ENCODE data around the gene NOTCH1.

The NOTCH1 gene

DNA sequence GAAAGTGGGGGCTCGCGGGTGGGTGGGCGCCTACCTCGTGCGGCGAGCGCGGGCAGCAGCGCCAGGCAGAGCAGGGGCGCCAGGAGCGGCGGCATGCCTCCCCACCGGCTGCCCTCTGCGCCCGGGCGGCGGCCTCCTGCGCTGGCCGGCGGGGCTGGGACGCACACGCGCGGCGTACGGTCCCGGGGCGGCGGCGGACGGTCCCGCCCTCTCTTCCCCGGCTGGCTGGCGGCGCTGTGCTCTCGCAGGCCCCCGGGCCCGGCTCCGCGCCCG is 220 bp downstream of the NOTCH1 start:
- H3K9ac ChIP-seq (ENCODE audit: low read length): peak overlapping the region; percentile 81
- peak overlapping the region; percentile 70 for H3K27ac ChIP-seq (ENCODE audit: low read length)

DNA sequence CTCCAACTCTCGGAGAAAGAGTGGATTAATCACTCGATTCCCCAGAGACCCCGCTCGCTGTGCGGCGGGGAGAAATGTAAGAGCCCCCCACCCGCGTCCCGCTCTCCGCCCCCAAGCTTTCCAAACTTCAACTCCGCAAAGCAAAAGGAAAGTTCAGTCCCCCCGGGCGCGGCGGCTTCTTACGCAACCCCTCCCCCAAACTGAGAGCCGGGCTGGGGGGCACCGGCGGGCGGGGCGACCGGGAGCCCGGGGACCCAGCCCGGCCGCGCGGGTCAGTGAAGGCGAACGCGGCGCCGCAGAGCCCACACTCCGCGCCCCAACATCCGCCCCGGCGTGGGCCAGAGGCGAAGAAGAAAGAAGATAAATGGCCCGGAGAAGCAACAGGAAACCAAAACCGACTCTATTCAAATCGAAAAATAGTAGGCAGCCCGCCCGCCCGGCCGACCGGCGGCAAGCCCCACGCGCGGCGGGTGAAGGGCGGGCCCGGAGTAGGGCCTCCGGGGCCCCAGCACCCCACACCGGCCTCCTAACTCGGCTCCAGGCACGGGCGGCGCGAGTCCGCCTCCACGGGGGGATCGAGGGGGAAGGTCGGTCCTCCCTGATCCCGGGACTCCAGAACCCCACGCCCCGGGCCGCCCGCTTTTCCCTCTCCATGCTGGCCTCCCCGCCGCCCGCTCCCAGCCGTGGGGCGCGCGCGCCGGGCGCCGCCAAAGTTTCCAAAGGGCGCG is 720 bp downstream of the NOTCH1 start:
- peaks cover 41% of the 10 kb centered on the region for H3K4me1 ChIP-seq (ENCODE audit: low read length)
- peaks cover 50% of the 10 kb centered on the region for H3K79me2 ChIP-seq (ENCODE audit: low read length)
- H3K36me3 ChIP-seq (replicated peaks; ENCODE audit: low read depth, low read length): peaks cover 21% of the 10 kb centered on the region
- peaks cover 44% of the 10 kb centered on the region for H4K20me1 ChIP-seq (ENCODE audit: insufficient read depth, low read length)
- H3K9ac ChIP-seq (ENCODE audit: low read length): peak overlapping the region; percentile 81
- H2AFZ ChIP-seq (ENCODE audit: low read depth, low read length): no peak overlapping the region
- H3K27me3 ChIP-seq (ENCODE audit: low read depth, low read length): no peaks in the 10 kb centered on the region
- H3K9me3 ChIP-seq (ENCODE audit: insufficient read depth, low read length): no peaks in the 10 kb centered on the region
- TF ChIP-seq, protein P1, sequence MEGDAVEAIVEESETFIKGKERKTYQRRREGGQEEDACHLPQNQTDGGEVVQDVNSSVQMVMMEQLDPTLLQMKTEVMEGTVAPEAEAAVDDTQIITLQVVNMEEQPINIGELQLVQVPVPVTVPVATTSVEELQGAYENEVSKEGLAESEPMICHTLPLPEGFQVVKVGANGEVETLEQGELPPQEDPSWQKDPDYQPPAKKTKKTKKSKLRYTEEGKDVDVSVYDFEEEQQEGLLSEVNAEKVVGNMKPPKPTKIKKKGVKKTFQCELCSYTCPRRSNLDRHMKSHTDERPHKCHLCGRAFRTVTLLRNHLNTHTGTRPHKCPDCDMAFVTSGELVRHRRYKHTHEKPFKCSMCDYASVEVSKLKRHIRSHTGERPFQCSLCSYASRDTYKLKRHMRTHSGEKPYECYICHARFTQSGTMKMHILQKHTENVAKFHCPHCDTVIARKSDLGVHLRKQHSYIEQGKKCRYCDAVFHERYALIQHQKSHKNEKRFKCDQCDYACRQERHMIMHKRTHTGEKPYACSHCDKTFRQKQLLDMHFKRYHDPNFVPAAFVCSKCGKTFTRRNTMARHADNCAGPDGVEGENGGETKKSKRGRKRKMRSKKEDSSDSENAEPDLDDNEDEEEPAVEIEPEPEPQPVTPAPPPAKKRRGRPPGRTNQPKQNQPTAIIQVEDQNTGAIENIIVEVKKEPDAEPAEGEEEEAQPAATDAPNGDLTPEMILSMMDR (IDR thresholded peaks at IDR 0.05; ENCODE audit: low read depth, low read length): no peak
- TF ChIP-seq EZH2phosphoT487 (IDR thresholded peaks at IDR 0.05; ENCODE audit: low read depth): no peak
- peak overlapping the region; percentile 76 for H3K4me2 ChIP-seq (ENCODE audit: low read length)
- peak overlapping the region; percentile 86 for H3K4me3 ChIP-seq (ENCODE audit: low read length)
- peak overlapping the region; percentile 70 for H3K27ac ChIP-seq (ENCODE audit: low read length)

More for the DNA sequence above, 220 bp downstream of the NOTCH1 start:
- H3K9me3 ChIP-seq (ENCODE audit: insufficient read depth, low read length): no peaks in the 10 kb centered on the region
- peak overlapping the region; percentile 86 for H3K4me3 ChIP-seq (ENCODE audit: low read length)
- H3K4me1 ChIP-seq (ENCODE audit: low read length): peaks cover 41% of the 10 kb centered on the region
- no peak for TF ChIP-seq EZH2phosphoT487 (IDR thresholded peaks at IDR 0.05; ENCODE audit: low read depth)
- TF ChIP-seq, protein P1 (IDR thresholded peaks at IDR 0.05; ENCODE audit: low read depth, low read length): no peak
- no peak overlapping the region for H2AFZ ChIP-seq (ENCODE audit: low read depth, low read length)
- peaks cover 39% of the 10 kb centered on the region for H4K20me1 ChIP-seq (ENCODE audit: insufficient read depth, low read length)
- peaks cover 18% of the 10 kb centered on the region for H3K36me3 ChIP-seq (replicated peaks; ENCODE audit: low read depth, low read length)
- no peaks in the 10 kb centered on the region for H3K27me3 ChIP-seq (ENCODE audit: low read depth, low read length)
- H3K4me2 ChIP-seq (ENCODE audit: low read length): peak overlapping the region; percentile 76
- peaks cover 45% of the 10 kb centered on the region for H3K79me2 ChIP-seq (ENCODE audit: low read length)

DNA sequence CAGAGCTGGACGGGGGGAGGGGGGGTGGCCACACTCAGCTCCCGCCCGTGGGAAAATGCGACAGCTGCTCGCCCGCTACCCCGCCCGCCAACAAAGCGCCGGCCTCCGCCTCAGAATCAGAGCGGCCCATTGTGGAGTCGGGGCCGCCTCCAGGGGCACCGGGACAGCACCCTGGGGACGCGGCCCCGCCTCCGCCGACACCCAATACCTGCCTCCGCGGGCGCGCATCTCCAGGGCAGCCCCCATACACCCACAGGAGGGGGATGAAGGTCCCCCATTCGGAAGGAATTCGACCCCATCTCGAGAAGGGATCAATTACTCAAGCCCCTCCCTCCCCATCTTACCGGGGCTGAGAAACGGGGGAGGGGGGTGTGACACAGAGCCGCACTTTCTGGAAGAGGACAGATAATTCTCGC is 1.3 kb downstream of the NOTCH1 start:
- H4K20me1 ChIP-seq (ENCODE audit: insufficient read depth, low read length): peaks cover 50% of the 10 kb centered on the region
- H3K79me2 ChIP-seq (ENCODE audit: low read length): peaks cover 56% of the 10 kb centered on the region
- peaks cover 41% of the 10 kb centered on the region for H3K4me1 ChIP-seq (ENCODE audit: low read length)
- TF ChIP-seq, protein P1 (IDR thresholded peaks at IDR 0.05; ENCODE audit: low read depth, low read length): no peak
- no peak for TF ChIP-seq EZH2phosphoT487 (IDR thresholded peaks at IDR 0.05; ENCODE audit: low read depth)
- peaks cover 21% of the 10 kb centered on the region for H3K36me3 ChIP-seq (replicated peaks; ENCODE audit: low read depth, low read length)
- H3K4me2 ChIP-seq (ENCODE audit: low read length): peak overlapping the region; percentile 76
- no peaks in the 10 kb centered on the region for H3K27me3 ChIP-seq (ENCODE audit: low read depth, low read length)
- peak overlapping the region; percentile 81 for H3K9ac ChIP-seq (ENCODE audit: low read length)
- H3K4me3 ChIP-seq (ENCODE audit: low read length): peak overlapping the region; percentile 86
- no peaks in the 10 kb centered on the region for H3K9me3 ChIP-seq (ENCODE audit: insufficient read depth, low read length)
- H3K27ac ChIP-seq (ENCODE audit: low read length): peak overlapping the region; percentile 70
- H2AFZ ChIP-seq (ENCODE audit: low read depth, low read length): no peak overlapping the region

DNA sequence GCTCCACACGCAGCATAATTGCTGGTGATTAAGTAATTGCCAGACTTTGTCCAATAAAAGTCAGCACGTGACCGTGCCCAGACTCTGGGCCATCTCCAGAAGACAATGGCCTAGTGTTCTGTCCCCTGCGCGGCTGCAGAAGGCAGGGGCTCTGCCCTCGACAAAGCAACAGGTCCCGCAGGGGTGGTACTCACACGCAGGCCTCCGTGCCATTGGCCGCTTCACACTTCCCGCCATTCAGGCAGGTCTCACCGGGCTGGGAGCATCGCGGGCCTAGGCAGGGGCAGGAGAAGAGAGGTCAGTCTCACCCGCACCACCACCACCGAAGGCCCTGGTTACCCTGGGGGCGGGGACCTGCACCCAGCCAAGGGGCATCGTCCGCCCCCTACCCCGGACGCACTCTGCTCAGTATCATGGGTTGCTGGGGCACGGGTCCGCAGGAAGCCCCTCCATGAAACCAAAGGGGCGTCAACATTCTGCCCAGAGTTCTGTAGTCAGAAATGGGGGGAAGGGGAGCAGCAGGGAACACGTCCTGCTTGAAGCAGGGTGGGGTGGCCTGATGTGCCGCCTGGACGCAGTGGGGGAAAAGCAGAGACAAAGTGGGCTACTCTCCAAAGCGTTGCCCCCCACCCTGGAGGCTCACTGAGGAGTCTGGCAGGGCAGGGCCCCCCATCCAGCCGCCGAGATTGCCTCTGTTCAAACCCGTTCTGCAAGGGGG is 1.9 kb downstream of the NOTCH1 start:
- Histone ChIP-seq H3K36me3 (replicated peaks; ENCODE audit: low read depth, low read length) (peaks cover 22% of the 10 kb centered on the region), H4K20me1 (ENCODE audit: insufficient read depth, low read length) (peaks cover 56% of the 10 kb centered on the region), H3K27me3 (ENCODE audit: low read depth, low read length) (no peaks in the 10 kb centered on the region), H3K4me2 (ENCODE audit: low read length) (peak overlapping the region; percentile 76), H3K4me1 (ENCODE audit: low read length) (peaks cover 43% of the 10 kb centered on the region), H3K4me3 (ENCODE audit: low read length) (peak overlapping the region; percentile 86), H3K9me3 (ENCODE audit: insufficient read depth, low read length) (no peaks in the 10 kb centered on the region), H3K79me2 (ENCODE audit: low read length) (peaks cover 62% of the 10 kb centered on the region), H2AFZ (ENCODE audit: low read depth, low read length) (no peak overlapping the region), H3K9ac (ENCODE audit: low read length) (peak overlapping the region; percentile 81; the same call in 1 of the 2 replicates), H3K27ac (ENCODE audit: low read length) (no peak overlapping the region)
- TF ChIP-seq EZH2phosphoT487 (IDR thresholded peaks at IDR 0.05; ENCODE audit: low read depth): no peak
- TF ChIP-seq, protein P1 (IDR thresholded peaks at IDR 0.05; ENCODE audit: low read depth, low read length): no peak
